K562 (cell line): ENCODE results near the gene XKR7. TPM values are rescaled to one million over a fixed set of nuclear protein-coding genes. Genes with fewer than 3 reads are reported as not detected.
A peak's percentile ranks its signal among the peaks of the same experiment; 100 is the strongest.

Source experiments
- BCOR ChIP-seq: fragments of 450-650 bp; IDR thresholded peaks from 2 replicates; pipeline ENCODE4 v1.6.1; 2016
- CBX3 ChIP-seq, 2 experiments: IDR thresholded peaks; 1 replicate in 1 of 2; 2 replicates in 1 of 2; pipeline ENCODE4 v1.6.1; 2012; ENCODE audit warnings: inconsistent platforms in 2 of 2, low read length in 2 of 2, borderline replicate concordance in 1 of 2, control low read depth in 1 of 2
- KDM2B ChIP-seq: fragments of 250-450 bp; sonication (Bioruptor Pico); IDR thresholded peaks from 2 replicates; pipeline ENCODE4 v1.8.0; 2021; ENCODE audit warnings: mild to moderate bottlenecking, moderate library complexity
- KLF16 ChIP-seq: IDR thresholded peaks from 2 replicates; pipeline ENCODE4 v1.6.1; 2016; ENCODE audit warnings: antibody characterized with exemption
- POLR2AphosphoS5 ChIP-seq: IDR thresholded peaks from 2 replicates; pipeline ENCODE4 v1.6.1; 2011; ENCODE audit warnings: mild to moderate bottlenecking, low read depth, low read length, moderate library complexity; ENCODE audit not compliant: control insufficient read depth, insufficient read depth
- RB1 ChIP-seq: fragments of 450-650 bp; IDR thresholded peaks from 2 replicates; pipeline ENCODE4 v1.6.1; 2017; ENCODE audit warnings: low read depth, mild to moderate bottlenecking
- RNF2 ChIP-seq: sonication (generic); IDR thresholded peaks from 2 replicates; pipeline ENCODE4 v1.6.1; 2016
- SP1 ChIP-seq: sonication (generic); formaldehyde crosslinking; IDR thresholded peaks from 2 replicates; pipeline ENCODE4 v1.8.1; 2022; ENCODE audit warnings: mild to moderate bottlenecking, missing genetic modification reagents
- polyA plus RNA-seq, 8 experiments: library from polyadenylated mRNA; depleted of rRNA in 4 of 8; stranded (reverse) in 5 of 8; unstranded in 3 of 8; fragments of >200 nt; fragmentation: Nextera tagmentation in 2 of 8; fragmentation: Illumina TruSeq in 1 of 8; extraction: Ambion mirVana in 2 of 8; extraction: Trizol in 1 of 8; gene quantifications; 2 replicates each; pipeline versions ENCODE4 v1.2.1 to v1.2.3, GENCODE V29; 2011 to 2014; ENCODE audit warnings: inconsistent platforms in 1 of 8, missing spikeins in 1 of 8
- total RNA-seq, 7 experiments: library from RNA; depleted of rRNA in 6 of 7; stranded (reverse); fragments of >200 nt in 6 of 7; fragmentation: Illumina TruSeq in 2 of 7; extraction: Trizol in 2 of 7; gene quantifications; 2 replicates each; pipeline versions ENCODE4 v1.2.1 to v1.2.3, GENCODE V29; 2011 to 2021; ENCODE audit warnings: low replicate concordance in 1 of 7
- TF ChIP-seq, protein P1 (sequence below): fragments of 450-650 bp; IDR thresholded peaks from 2 replicates; pipeline ENCODE4 v1.6.1; 2016; ENCODE audit warnings: mild to moderate bottlenecking, moderate library complexity
- TF ChIP-seq, protein P2 (sequence below), 3 experiments: IDR thresholded peaks in 2 of 3; conservative IDR thresholded peaks in 1 of 3; 2 replicates each; pipeline ENCODE4 v1.5.1; 2011 to 2012; ENCODE audit warnings: low read length in 3 of 3, mild to moderate bottlenecking in 3 of 3, control low read depth in 2 of 3, improper control_type of control experiment in 1 of 3, inconsistent platforms in 1 of 3, low read depth in 1 of 3, mixed read lengths in 1 of 3, moderate library complexity in 1 of 3; ENCODE audit not compliant: insufficient read depth in 2 of 3
- TF ChIP-seq, protein P3 (sequence below): sonication (generic); formaldehyde crosslinking; IDR thresholded peaks from 2 replicates; pipeline ENCODE4 v1.8.1; 2023; ENCODE audit warnings: mild to moderate bottlenecking, missing genetic modification reagents, moderate library complexity

XKR7 gene
- total and polyA plus RNA-seq, 9 of the 15 experiments (the other 6 are each of a cell fraction or from before 2014, with no cell fraction given): 0.02 TPM; not detected in 8

DNA sequence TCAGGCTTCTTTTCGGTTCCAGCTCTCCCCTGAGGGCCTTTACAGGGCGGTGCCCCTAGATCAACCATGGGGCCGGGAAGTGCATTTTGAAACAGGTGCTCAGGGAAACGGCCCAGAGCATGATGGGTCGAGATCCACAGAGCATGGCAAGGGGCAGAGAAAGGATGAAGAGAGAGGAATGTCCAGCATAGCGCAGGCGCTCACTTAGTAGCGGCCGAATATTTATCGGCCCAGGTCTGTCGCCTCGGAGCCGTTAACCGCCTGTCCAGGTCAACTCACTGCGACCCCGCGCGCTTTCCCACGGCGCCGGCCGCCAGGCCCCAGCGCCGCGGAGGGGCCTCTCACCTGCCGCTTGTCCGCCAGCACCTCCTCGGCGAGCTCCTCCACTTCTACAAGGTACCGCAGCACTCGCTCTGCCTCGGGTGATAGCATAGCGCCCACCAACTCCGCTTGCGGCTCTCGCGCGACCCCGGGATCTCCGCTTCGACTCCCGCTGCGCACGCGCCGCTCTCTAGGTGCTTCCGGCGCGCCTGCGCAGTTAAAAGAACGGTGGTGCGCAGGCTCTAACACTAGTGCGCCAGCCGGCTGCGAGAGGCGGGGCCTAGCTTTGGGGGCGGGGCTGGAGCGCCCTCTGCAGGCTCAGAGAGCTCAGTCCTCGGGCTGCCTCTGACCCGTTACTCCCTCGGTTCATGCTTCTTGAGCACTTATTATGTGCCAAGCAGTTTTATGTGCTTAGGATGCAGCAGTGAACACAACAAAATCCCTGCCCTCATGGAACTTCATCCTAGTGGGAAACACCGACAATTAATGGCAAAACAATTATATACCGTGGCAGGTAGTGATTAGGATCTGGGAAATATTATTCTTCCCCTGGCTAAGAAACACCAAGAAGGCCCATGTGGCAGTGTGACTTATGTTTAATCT is 16.2 kb upstream of the XKR7 start, which contains the start of gene PDRG1 (continued):
- TF ChIP-seq POLR2AphosphoS5: peak; percentile 69
- peak; percentile 90 for TF ChIP-seq RB1
- TF ChIP-seq, protein P1, sequence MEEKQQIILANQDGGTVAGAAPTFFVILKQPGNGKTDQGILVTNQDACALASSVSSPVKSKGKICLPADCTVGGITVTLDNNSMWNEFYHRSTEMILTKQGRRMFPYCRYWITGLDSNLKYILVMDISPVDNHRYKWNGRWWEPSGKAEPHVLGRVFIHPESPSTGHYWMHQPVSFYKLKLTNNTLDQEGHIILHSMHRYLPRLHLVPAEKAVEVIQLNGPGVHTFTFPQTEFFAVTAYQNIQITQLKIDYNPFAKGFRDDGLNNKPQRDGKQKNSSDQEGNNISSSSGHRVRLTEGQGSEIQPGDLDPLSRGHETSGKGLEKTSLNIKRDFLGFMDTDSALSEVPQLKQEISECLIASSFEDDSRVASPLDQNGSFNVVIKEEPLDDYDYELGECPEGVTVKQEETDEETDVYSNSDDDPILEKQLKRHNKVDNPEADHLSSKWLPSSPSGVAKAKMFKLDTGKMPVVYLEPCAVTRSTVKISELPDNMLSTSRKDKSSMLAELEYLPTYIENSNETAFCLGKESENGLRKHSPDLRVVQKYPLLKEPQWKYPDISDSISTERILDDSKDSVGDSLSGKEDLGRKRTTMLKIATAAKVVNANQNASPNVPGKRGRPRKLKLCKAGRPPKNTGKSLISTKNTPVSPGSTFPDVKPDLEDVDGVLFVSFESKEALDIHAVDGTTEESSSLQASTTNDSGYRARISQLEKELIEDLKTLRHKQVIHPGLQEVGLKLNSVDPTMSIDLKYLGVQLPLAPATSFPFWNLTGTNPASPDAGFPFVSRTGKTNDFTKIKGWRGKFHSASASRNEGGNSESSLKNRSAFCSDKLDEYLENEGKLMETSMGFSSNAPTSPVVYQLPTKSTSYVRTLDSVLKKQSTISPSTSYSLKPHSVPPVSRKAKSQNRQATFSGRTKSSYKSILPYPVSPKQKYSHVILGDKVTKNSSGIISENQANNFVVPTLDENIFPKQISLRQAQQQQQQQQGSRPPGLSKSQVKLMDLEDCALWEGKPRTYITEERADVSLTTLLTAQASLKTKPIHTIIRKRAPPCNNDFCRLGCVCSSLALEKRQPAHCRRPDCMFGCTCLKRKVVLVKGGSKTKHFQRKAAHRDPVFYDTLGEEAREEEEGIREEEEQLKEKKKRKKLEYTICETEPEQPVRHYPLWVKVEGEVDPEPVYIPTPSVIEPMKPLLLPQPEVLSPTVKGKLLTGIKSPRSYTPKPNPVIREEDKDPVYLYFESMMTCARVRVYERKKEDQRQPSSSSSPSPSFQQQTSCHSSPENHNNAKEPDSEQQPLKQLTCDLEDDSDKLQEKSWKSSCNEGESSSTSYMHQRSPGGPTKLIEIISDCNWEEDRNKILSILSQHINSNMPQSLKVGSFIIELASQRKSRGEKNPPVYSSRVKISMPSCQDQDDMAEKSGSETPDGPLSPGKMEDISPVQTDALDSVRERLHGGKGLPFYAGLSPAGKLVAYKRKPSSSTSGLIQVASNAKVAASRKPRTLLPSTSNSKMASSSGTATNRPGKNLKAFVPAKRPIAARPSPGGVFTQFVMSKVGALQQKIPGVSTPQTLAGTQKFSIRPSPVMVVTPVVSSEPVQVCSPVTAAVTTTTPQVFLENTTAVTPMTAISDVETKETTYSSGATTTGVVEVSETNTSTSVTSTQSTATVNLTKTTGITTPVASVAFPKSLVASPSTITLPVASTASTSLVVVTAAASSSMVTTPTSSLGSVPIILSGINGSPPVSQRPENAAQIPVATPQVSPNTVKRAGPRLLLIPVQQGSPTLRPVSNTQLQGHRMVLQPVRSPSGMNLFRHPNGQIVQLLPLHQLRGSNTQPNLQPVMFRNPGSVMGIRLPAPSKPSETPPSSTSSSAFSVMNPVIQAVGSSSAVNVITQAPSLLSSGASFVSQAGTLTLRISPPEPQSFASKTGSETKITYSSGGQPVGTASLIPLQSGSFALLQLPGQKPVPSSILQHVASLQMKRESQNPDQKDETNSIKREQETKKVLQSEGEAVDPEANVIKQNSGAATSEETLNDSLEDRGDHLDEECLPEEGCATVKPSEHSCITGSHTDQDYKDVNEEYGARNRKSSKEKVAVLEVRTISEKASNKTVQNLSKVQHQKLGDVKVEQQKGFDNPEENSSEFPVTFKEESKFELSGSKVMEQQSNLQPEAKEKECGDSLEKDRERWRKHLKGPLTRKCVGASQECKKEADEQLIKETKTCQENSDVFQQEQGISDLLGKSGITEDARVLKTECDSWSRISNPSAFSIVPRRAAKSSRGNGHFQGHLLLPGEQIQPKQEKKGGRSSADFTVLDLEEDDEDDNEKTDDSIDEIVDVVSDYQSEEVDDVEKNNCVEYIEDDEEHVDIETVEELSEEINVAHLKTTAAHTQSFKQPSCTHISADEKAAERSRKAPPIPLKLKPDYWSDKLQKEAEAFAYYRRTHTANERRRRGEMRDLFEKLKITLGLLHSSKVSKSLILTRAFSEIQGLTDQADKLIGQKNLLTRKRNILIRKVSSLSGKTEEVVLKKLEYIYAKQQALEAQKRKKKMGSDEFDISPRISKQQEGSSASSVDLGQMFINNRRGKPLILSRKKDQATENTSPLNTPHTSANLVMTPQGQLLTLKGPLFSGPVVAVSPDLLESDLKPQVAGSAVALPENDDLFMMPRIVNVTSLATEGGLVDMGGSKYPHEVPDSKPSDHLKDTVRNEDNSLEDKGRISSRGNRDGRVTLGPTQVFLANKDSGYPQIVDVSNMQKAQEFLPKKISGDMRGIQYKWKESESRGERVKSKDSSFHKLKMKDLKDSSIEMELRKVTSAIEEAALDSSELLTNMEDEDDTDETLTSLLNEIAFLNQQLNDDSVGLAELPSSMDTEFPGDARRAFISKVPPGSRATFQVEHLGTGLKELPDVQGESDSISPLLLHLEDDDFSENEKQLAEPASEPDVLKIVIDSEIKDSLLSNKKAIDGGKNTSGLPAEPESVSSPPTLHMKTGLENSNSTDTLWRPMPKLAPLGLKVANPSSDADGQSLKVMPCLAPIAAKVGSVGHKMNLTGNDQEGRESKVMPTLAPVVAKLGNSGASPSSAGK: peak; percentile 90
- peak; percentile 98 for TF ChIP-seq SP1
- TF ChIP-seq, protein P2, sequence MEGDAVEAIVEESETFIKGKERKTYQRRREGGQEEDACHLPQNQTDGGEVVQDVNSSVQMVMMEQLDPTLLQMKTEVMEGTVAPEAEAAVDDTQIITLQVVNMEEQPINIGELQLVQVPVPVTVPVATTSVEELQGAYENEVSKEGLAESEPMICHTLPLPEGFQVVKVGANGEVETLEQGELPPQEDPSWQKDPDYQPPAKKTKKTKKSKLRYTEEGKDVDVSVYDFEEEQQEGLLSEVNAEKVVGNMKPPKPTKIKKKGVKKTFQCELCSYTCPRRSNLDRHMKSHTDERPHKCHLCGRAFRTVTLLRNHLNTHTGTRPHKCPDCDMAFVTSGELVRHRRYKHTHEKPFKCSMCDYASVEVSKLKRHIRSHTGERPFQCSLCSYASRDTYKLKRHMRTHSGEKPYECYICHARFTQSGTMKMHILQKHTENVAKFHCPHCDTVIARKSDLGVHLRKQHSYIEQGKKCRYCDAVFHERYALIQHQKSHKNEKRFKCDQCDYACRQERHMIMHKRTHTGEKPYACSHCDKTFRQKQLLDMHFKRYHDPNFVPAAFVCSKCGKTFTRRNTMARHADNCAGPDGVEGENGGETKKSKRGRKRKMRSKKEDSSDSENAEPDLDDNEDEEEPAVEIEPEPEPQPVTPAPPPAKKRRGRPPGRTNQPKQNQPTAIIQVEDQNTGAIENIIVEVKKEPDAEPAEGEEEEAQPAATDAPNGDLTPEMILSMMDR (IDR thresholded peaks at IDR 0.05 in 2 of 3, conservative IDR thresholded peaks at IDR 0.05 in 1 of 3; ENCODE audit: insufficient read depth in 2 of 3, low read depth in 1 of 3, low read length in 3 of 3): peak; percentile 91 to 97 (median 95)
- TF ChIP-seq, protein P3, sequence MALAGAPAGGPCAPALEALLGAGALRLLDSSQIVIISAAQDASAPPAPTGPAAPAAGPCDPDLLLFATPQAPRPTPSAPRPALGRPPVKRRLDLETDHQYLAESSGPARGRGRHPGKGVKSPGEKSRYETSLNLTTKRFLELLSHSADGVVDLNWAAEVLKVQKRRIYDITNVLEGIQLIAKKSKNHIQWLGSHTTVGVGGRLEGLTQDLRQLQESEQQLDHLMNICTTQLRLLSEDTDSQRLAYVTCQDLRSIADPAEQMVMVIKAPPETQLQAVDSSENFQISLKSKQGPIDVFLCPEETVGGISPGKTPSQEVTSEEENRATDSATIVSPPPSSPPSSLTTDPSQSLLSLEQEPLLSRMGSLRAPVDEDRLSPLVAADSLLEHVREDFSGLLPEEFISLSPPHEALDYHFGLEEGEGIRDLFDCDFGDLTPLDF: 0 out of 2 replicates have a peak, but pooled peaks have one; percentile 16
- TF ChIP-seq KDM2B: 0 out of 2 replicates have a peak, but pooled peaks have one; percentile 60
- TF ChIP-seq RNF2: 0 out of 2 replicates have a peak, but pooled peaks have one; percentile 30
- peak; percentile 24; the same call in 1 of the 2 replicates for TF ChIP-seq KLF16
- TF ChIP-seq BCOR: peak; percentile 74
- TF ChIP-seq CBX3 (IDR thresholded peaks at IDR 0.05; ENCODE audit: borderline replicate concordance in 1 of 2, low read length in 2 of 2): peak in 1 of 2 experiments; percentile 11; a peak in 1 of 3 replicates
